ENCODE results near the gene PLCB4. TPM values are rescaled to one million over a fixed set of nuclear protein-coding genes. Genes with fewer than 3 reads are reported as not detected.

PLCB4 gene
- total and polyA plus RNA-seq, 3 donors from 2014 or later: 5.9 to 19.4 (median 15.5) TPM

DNA sequence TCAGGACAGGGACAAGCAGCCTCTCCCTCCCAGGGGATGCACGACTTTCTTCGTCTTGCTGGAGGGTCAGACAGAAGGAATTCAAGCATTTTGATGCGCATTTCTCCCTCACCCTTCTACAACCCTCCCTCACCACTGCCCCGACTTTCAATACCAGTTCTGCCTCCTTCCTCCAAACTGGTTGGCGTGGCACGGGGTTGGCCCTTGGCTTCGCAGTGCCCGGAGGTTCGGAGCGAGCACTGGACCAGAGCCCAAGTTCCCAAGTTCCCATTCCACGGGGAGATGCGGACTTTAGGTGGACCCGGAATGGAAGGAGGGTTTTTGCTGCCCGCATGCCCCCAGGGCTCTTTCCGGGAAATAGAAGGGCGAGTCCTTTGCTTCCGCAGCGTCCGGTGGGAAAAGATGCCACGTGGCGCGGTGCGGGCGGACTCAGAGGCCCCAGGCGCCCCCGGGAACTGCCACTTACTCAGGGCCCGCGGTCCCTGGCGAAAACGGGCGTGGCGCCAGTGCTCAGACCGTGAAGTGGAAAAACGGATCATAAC is 437.5 kb downstream of the PLCB4 start:
- intact Hi-C loops (cut with DNase I; ENCODE audit: low total_unique reads): no loop called here
- Histone ChIP-seq H3K9me3 (no peaks in the 10 kb centered on the region), H3K27me3 (peaks cover 5% of the 10 kb centered on the region), H3K27ac (no peak overlapping the region), H3K4me1 (peaks cover 3% of the 10 kb centered on the region), H3K36me3 (ENCODE audit: low read depth, missing control alignments) (no peaks in the 10 kb centered on the region), H3K4me3 (no peak overlapping the region)
- TF ChIP-seq, protein P1, sequence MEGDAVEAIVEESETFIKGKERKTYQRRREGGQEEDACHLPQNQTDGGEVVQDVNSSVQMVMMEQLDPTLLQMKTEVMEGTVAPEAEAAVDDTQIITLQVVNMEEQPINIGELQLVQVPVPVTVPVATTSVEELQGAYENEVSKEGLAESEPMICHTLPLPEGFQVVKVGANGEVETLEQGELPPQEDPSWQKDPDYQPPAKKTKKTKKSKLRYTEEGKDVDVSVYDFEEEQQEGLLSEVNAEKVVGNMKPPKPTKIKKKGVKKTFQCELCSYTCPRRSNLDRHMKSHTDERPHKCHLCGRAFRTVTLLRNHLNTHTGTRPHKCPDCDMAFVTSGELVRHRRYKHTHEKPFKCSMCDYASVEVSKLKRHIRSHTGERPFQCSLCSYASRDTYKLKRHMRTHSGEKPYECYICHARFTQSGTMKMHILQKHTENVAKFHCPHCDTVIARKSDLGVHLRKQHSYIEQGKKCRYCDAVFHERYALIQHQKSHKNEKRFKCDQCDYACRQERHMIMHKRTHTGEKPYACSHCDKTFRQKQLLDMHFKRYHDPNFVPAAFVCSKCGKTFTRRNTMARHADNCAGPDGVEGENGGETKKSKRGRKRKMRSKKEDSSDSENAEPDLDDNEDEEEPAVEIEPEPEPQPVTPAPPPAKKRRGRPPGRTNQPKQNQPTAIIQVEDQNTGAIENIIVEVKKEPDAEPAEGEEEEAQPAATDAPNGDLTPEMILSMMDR (IDR thresholded peaks at IDR 0.05): no peak
- TF ChIP-seq POLR2A (IDR thresholded peaks at IDR 0.05): no peak
- DNase-seq: no peak
- 10 to 15% methylated on average over 6 to 34 of the region's 34 CpGs for WGBS, 2 donors

DNA sequence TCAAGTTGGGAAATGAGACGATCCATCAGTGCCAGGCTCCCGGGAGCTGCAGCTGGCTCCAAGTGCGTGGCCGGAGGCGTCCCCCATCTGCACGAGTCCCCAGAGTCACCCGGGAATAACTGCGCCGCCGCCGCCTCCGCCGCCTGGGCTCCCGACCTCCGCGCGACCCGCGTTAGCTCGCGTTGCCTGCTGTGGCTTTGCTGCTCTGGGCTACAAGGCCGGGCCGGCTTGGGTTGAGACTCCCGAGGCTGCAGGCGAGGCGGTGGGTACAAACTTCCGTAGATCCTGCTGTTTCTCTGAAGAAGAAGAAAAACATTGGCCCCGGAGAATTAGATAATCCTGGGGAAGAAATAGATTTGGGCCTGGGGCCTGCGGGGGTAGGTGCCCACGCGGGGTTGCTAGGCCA is 438.1 kb downstream of the PLCB4 start:
- 4 to 9% methylated on average over 8 to 31 of the region's 31 CpGs for WGBS, 2 donors
- no peak for TF ChIP-seq POLR2A (IDR thresholded peaks at IDR 0.05)
- TF ChIP-seq, protein P1 (IDR thresholded peaks at IDR 0.05): no peak
- H3K36me3 ChIP-seq (ENCODE audit: low read depth, missing control alignments): no peaks in the 10 kb centered on the region
- no peak overlapping the region for H3K4me3 ChIP-seq
- intact Hi-C loops (cut with DNase I; ENCODE audit: low total_unique reads): no loop called here
- DNase-seq: no peak
- peaks cover 5% of the 10 kb centered on the region for H3K27me3 ChIP-seq
- H3K4me1 ChIP-seq: peaks cover 3% of the 10 kb centered on the region
- H3K27ac ChIP-seq: no peak overlapping the region
- no peaks in the 10 kb centered on the region for H3K9me3 ChIP-seq

DNA sequence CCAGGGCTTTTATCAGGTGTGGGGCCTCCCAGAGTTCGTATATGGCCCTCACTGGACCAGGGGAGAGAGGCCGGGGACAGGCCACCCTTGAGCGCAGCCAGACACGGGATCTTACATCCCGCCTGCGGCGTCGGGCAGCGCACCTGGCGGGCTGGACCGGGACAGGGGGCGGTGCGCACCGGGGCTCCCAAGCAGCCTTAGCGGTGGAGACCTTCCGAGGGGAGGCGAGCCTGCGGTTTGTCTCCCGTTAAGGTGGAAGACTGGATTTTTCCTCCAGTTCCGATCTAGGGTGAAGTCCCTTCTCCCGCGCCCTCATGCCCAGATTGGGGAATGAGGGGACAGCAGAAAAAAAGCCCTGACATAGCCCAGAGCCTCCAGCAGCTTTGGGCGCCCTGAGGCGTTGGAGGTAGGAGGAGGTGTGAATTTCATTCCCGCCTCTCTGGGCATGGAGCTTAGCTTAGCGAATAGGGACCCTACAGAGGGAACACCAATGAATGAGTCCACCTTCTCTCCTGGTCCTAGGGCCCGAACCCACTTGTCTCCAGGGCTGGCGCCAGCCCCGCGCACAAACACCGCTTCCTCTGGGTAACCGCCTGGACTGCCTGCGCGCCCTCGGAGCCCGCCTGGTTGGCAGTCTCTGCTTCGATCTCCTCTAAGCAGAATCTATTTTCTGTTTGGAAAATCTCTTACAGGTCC is 438.8 kb downstream of the PLCB4 start:
- peaks cover 3% of the 10 kb centered on the region for H3K4me1 ChIP-seq
- no peaks in the 10 kb centered on the region for H3K9me3 ChIP-seq
- no peaks in the 10 kb centered on the region for H3K36me3 ChIP-seq (ENCODE audit: low read depth, missing control alignments)
- peaks cover 5% of the 10 kb centered on the region for H3K27me3 ChIP-seq
- H3K27ac ChIP-seq: no peak overlapping the region
- DNase-seq: no peak
- intact Hi-C loops (cut with DNase I; ENCODE audit: low total_unique reads): no loop called here
- no peak overlapping the region for H3K4me3 ChIP-seq
- WGBS, 2 donors: 10 to 13% methylated on average over 14 to 37 of the region's 37 CpGs
- TF ChIP-seq, protein P1 (IDR thresholded peaks at IDR 0.05): no peak
- no peak for TF ChIP-seq POLR2A (IDR thresholded peaks at IDR 0.05)

DNA sequence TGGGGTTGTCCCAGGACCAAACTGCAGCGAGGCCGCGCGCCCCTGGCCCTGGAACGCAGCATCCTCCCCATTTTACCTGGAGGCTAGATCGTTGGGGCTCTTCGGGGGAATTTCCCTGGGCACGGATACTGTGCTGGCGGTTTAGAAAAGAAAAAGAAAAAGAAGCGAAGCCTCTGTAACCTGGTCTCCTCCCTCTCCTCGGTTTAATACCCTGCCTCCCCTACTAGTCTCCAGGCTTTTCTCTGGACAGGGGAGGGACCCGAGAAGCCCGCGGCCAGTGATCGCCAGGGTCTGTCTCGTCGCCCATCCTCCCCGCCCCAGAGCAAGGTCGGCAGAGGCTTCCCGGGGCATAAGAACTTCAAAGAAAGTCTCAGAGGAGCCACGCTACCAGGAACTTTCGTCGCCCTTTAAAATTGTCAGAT is 439.4 kb downstream of the PLCB4 start:
- H3K4me3 ChIP-seq: no peak overlapping the region

More for the DNA sequence above, 439.4 kb downstream of the PLCB4 start:
- Histone ChIP-seq H3K9me3 (no peaks in the 10 kb centered on the region), H3K27ac (no peak overlapping the region), H3K36me3 (ENCODE audit: low read depth, missing control alignments) (no peaks in the 10 kb centered on the region), H3K27me3 (peaks cover 5% of the 10 kb centered on the region), H3K4me1 (peaks cover 3% of the 10 kb centered on the region)
- no peak for DNase-seq
- WGBS, 2 donors: 3% methylated on average over 23 of the region's 23 CpGs
- TF ChIP-seq, protein P1 (IDR thresholded peaks at IDR 0.05): no peak
- TF ChIP-seq POLR2A (IDR thresholded peaks at IDR 0.05): no peak
- intact Hi-C loops (cut with DNase I; ENCODE audit: low total_unique reads): no loop called here

Data from testis (tissue), 3 donors.